ENCODE data around the gene EPHA7. TPM values are rescaled to one million over a fixed set of nuclear protein-coding genes. Genes with fewer than 3 reads are reported as not detected.

The EPHA7 gene
- total and polyA plus RNA-seq, 8 donors, result 0.07 to 0.16 (median 0.09) TPM; not detected in 1

DNA sequence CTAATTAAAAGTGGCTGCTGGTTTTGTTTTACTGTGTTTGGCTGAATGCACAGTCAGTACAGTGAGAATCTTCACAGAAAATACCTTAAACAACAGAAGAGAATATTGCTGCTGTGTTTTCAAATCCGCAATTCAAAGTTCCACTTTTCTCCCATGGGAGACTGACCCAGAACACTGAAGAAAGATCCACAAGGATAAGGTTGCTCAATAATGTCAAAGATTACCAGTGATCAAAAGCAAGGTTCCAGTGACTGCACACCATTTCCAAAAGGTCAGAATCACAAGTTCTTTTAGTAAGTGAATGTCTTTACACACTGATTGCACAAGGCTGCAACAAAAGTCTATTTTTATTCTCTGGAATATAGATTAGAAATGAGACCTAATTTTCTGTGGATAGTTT, 82.3 kb downstream of the EPHA7 start:
- H3K36me3 ChIP-seq, result no peaks in the 10 kb centered on the region

GRCh38 chr6:93329301-93330000, 89.9 kb downstream of the EPHA7 start:
- DNase-seq (no peak), FAIRE-seq (no peak), ATAC-seq (no peak)
- 69 to 83% methylated on average over 2 of the region's 2 CpGs for WGBS, 2 donors
- TF ChIP-seq, protein P1, sequence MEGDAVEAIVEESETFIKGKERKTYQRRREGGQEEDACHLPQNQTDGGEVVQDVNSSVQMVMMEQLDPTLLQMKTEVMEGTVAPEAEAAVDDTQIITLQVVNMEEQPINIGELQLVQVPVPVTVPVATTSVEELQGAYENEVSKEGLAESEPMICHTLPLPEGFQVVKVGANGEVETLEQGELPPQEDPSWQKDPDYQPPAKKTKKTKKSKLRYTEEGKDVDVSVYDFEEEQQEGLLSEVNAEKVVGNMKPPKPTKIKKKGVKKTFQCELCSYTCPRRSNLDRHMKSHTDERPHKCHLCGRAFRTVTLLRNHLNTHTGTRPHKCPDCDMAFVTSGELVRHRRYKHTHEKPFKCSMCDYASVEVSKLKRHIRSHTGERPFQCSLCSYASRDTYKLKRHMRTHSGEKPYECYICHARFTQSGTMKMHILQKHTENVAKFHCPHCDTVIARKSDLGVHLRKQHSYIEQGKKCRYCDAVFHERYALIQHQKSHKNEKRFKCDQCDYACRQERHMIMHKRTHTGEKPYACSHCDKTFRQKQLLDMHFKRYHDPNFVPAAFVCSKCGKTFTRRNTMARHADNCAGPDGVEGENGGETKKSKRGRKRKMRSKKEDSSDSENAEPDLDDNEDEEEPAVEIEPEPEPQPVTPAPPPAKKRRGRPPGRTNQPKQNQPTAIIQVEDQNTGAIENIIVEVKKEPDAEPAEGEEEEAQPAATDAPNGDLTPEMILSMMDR (IDR thresholded peaks at IDR 0.05), result no peak
- no peaks in the 10 kb centered on the region for H3K27me3 ChIP-seq
- intact Hi-C loops (cut with DNase I), result no loop called here
- no peaks in the 10 kb centered on the region for H3K36me3 ChIP-seq
- H3K4me1 ChIP-seq, result no peaks in the 10 kb centered on the region
- no peak overlapping the region for H3K4me3 ChIP-seq
- H3K9me3 ChIP-seq, result no peaks in the 10 kb centered on the region
- no peak overlapping the region for H3K27ac ChIP-seq

More for the DNA sequence above, 82.3 kb downstream of the EPHA7 start:
- Histone ChIP-seq H3K9me3 (no peaks in the 10 kb centered on the region), H3K27ac (no peak overlapping the region), H3K4me1 (no peaks in the 10 kb centered on the region), H3K4me3 (no peak overlapping the region), H3K27me3 (no peaks in the 10 kb centered on the region)
- 90 to 97% methylated on average over 1 of the region's 1 CpG for WGBS, 2 donors
- TF ChIP-seq, protein P1 (IDR thresholded peaks at IDR 0.05), result no peak
- DNase-seq, result no peak
- FAIRE-seq, result no peak
- no peak for ATAC-seq
- intact Hi-C loops (cut with DNase I), result no loop called here

GRCh38 chr6:93327857-93328256, 91.5 kb downstream of the EPHA7 start:
- H3K27ac ChIP-seq, result no peak overlapping the region
- no peak for FAIRE-seq
- H3K4me3 ChIP-seq, result no peak overlapping the region
- H3K9me3 ChIP-seq, result no peaks in the 10 kb centered on the region
- no peak for DNase-seq
- H3K27me3 ChIP-seq, result no peaks in the 10 kb centered on the region
- 54 to 64% methylated on average over 3 of the region's 3 CpGs for WGBS, 2 donors
- ATAC-seq, result no peak
- TF ChIP-seq, protein P1 (IDR thresholded peaks at IDR 0.05), result no peak
- H3K4me1 ChIP-seq, result no peaks in the 10 kb centered on the region
- H3K36me3 ChIP-seq, result no peaks in the 10 kb centered on the region
- intact Hi-C loops (cut with DNase I), result no loop called here

- DNase-seq, result no peak
- TF ChIP-seq, protein P1 (IDR thresholded peaks at IDR 0.05), result no peak
- no peaks in the 10 kb centered on the region for H3K27me3 ChIP-seq
- intact Hi-C loops (cut with DNase I), result no loop called here
- no peak for FAIRE-seq
- no peak overlapping the region for H3K27ac ChIP-seq
- H3K9me3 ChIP-seq, result no peaks in the 10 kb centered on the region
- no peak for ATAC-seq
- H3K4me3 ChIP-seq, result no peak overlapping the region
- no peaks in the 10 kb centered on the region for H3K36me3 ChIP-seq
- no peaks in the 10 kb centered on the region for H3K4me1 ChIP-seq
- 86 to 89% methylated on average over 3 of the region's 3 CpGs for WGBS, 2 donors
These were observed 93.6 kb downstream of the EPHA7 start for GRCh38 chr6:93325761-93326160.

- 75 to 84% methylated on average over 1 of the region's 1 CpG for WGBS, 2 donors
- no peak for FAIRE-seq
- intact Hi-C loops (cut with DNase I), result no loop called here
- H3K27me3 ChIP-seq, result no peaks in the 10 kb centered on the region
- no peak for ATAC-seq
- no peaks in the 10 kb centered on the region for H3K4me1 ChIP-seq
- TF ChIP-seq, protein P1 (IDR thresholded peaks at IDR 0.05), result no peak
- DNase-seq, result no peak
- H3K27ac ChIP-seq, result no peak overlapping the region
- no peak overlapping the region for H3K4me3 ChIP-seq
- H3K36me3 ChIP-seq, result no peaks in the 10 kb centered on the region
- no peaks in the 10 kb centered on the region for H3K9me3 ChIP-seq
These were observed 95.7 kb downstream of the EPHA7 start for GRCh38 chr6:93323630-93324029.
